ENCODE data around the gene PROSER3. TPM values are rescaled to one million over a fixed set of nuclear protein-coding genes. Genes with fewer than 3 reads are reported as not detected.
"Not testable (repeated sequence)": the region's sequence is repeated elsewhere in the genome, so short reads cannot be mapped to it uniquely, and the experiment has no call there.

The PROSER3 gene
- total RNA-seq, 1 donor from 2014 or later, result 13.8 TPM

GRCh38 chr19:35722897-35723296, 35.1 kb upstream of the PROSER3 start:
- Histone ChIP-seq H3K27ac (no peak overlapping the region), H3K4me3 (no peak overlapping the region), H3K4me1 (peaks cover 16% of the 10 kb centered on the region), H3K36me3 (peaks cover 3 to 79% of the 10 kb centered on the region in 2 donors), H3K27me3 (no peaks in the 10 kb centered on the region), H3K9me3 (no peaks in the 10 kb centered on the region)
- intact Hi-C loops (cut with DNase I), result no loop called here
- no peak for TF ChIP-seq POLR2AphosphoS5 (IDR thresholded peaks at IDR 0.05; ENCODE audit: insufficient read depth in 1 of 2, low read depth in 1 of 2)
- TF ChIP-seq POLR2A (IDR thresholded peaks at IDR 0.05), result no peak
- no peak for TF ChIP-seq CTCF (IDR thresholded peaks at IDR 0.05)
- no peak for DNase-seq (ENCODE audit: extremely low spot score in 2 of 2)

GRCh38 chr19:35723671-35724070, 34.3 kb upstream of the PROSER3 start:
- Histone ChIP-seq H3K36me3 (peaks cover 3 to 87% of the 10 kb centered on the region in 2 donors), H3K4me1 (peaks cover 14% of the 10 kb centered on the region), H3K27ac (no peak overlapping the region), H3K27me3 (no peaks in the 10 kb centered on the region), H3K9me3 (no peaks in the 10 kb centered on the region), H3K4me3 (no peak overlapping the region)
- TF ChIP-seq CTCF (IDR thresholded peaks at IDR 0.05), result no peak
- no peak for TF ChIP-seq POLR2AphosphoS5 (IDR thresholded peaks at IDR 0.05; ENCODE audit: insufficient read depth in 1 of 2, low read depth in 1 of 2)
- no peak for TF ChIP-seq POLR2A (IDR thresholded peaks at IDR 0.05)
- DNase-seq (ENCODE audit: extremely low spot score in 2 of 2), result no peak
- intact Hi-C loops (cut with DNase I), result no loop called here

- H3K36me3 ChIP-seq, result peaks cover 3 to 91% of the 10 kb centered on the region in 2 donors
- H3K4me1 ChIP-seq; H3K4me3 ChIP-seq; H3K27me3 ChIP-seq; DNase-seq (ENCODE audit: extremely low spot score in 2 of 2); intact Hi-C loops (cut with DNase I); H3K9me3 ChIP-seq; H3K27ac ChIP-seq: not testable (repeated sequence)
Measured at GRCh38 chr19:35724132-35724531, 33.8 kb upstream of the PROSER3 start.

- no peak overlapping the region for H3K27ac ChIP-seq
- TF ChIP-seq CTCF (IDR thresholded peaks at IDR 0.05), result no peak
- no peak for TF ChIP-seq POLR2AphosphoS5 (IDR thresholded peaks at IDR 0.05; ENCODE audit: insufficient read depth in 1 of 2, low read depth in 1 of 2)
- no peak for TF ChIP-seq POLR2A (IDR thresholded peaks at IDR 0.05)
- H3K9me3 ChIP-seq, result no peaks in the 10 kb centered on the region
- no peak for DNase-seq (ENCODE audit: extremely low spot score in 2 of 2)
- intact Hi-C loops (cut with DNase I), result no loop called here
- peaks cover 3 to 96% of the 10 kb centered on the region in 2 donors for H3K36me3 ChIP-seq
- H3K27me3 ChIP-seq, result no peaks in the 10 kb centered on the region
- no peak overlapping the region for H3K4me3 ChIP-seq
- H3K4me1 ChIP-seq, result peaks cover 5% of the 10 kb centered on the region
Measured at GRCh38 chr19:35724560-35724959, 33.4 kb upstream of the PROSER3 start.

GRCh38 chr19:35725216-35725861, 32.6 kb upstream of the PROSER3 start:
- intact Hi-C loops (cut with DNase I), result no loop called here
- Histone ChIP-seq H3K4me3 (no peak overlapping the region), H3K27ac (no peak overlapping the region), H3K36me3 (peaks cover 3 to 98% of the 10 kb centered on the region in 2 donors), H3K9me3 (no peaks in the 10 kb centered on the region), H3K27me3 (no peaks in the 10 kb centered on the region), H3K4me1 (no peaks in the 10 kb centered on the region)
- no peak for DNase-seq (ENCODE audit: extremely low spot score in 2 of 2)
- no peak for TF ChIP-seq POLR2A (IDR thresholded peaks at IDR 0.05)
- no peak for TF ChIP-seq CTCF (IDR thresholded peaks at IDR 0.05)
- TF ChIP-seq POLR2AphosphoS5 (IDR thresholded peaks at IDR 0.05; ENCODE audit: insufficient read depth in 1 of 2, low read depth in 1 of 2), result no peak
